HG03108 (cell line): ENCODE results near the gene CYYR1.

Experiments
- ATAC-seq: cut with Tn5 transposase; IDR thresholded peaks from one replicate; pipeline ENCODE4 v1.9.1; 2021; ENCODE audit warnings: moderate library complexity; ENCODE audit not compliant: unreplicated experiment

CYYR1 gene

GRCh38 chr21:26443291-26443690 lies 129.8 kb downstream of the CYYR1 start:
- no peak for ATAC-seq

- no peak for ATAC-seq
Measured at GRCh38 chr21:26441149-26441548, 131.9 kb downstream of the CYYR1 start.

- no peak for ATAC-seq
Measured at GRCh38 chr21:26438976-26439375, 134.1 kb downstream of the CYYR1 start.

- ATAC-seq: no peak
Measured at GRCh38 chr21:26437326-26438009, 135.6 kb downstream of the CYYR1 start.

- ATAC-seq: no peak
Measured at GRCh38 chr21:26433386-26433785, 139.7 kb downstream of the CYYR1 start.

GRCh38 chr21:26432410-26432809 lies 140.7 kb downstream of the CYYR1 start:
- ATAC-seq: no peak

GRCh38 chr21:26425576-26425975 lies 147.5 kb downstream of the CYYR1 start:
- no peak for ATAC-seq

- ATAC-seq: no peak
Measured at GRCh38 chr21:26423511-26423910, 149.6 kb downstream of the CYYR1 start.

- no peak for ATAC-seq
Measured at GRCh38 chr21:26422706-26423105, 150.4 kb downstream of the CYYR1 start.

- ATAC-seq: no peak
Measured at GRCh38 chr21:26422138-26422537, 150.9 kb downstream of the CYYR1 start.

- no peak for ATAC-seq
Measured at GRCh38 chr21:26421724-26422123, 151.4 kb downstream of the CYYR1 start.
